GM19328 (cell line): ENCODE results near the gene PPP3R2.

Experiments used
- ATAC-seq: cut with Tn5 transposase; IDR thresholded peaks from one replicate; pipeline ENCODE4 v1.9.1; 2021; ENCODE audit warnings: mild to moderate bottlenecking, moderate library complexity; ENCODE audit not compliant: unreplicated experiment

Gene PPP3R2

DNA sequence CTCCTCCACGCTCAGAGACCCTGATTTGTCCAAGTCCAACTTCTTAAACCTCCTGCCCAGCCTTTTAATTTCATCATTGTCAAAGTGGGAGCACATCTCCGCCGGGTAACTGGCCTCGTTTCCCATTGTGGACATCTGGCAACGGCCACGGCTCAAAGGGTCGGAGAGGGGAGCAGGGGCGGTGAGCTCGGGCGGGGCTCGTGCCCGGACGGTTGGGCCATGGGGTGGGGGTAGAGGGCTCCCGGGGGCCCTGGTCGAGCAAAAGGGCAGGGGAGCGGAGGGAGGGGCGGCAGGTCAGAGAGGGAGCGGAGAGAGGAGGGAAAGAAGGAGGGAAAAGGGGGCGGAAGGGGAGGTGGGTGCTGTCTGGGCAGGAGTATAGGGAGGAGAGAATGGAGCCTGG is at the start of gene PPP3R2:
TSS of gene PPP3R2 (minus strand) at position 174 of the 400 bp plus-strand sequence. CDS start at position 126, 48 bp downstream.
- ATAC-seq = no peak

DNA sequence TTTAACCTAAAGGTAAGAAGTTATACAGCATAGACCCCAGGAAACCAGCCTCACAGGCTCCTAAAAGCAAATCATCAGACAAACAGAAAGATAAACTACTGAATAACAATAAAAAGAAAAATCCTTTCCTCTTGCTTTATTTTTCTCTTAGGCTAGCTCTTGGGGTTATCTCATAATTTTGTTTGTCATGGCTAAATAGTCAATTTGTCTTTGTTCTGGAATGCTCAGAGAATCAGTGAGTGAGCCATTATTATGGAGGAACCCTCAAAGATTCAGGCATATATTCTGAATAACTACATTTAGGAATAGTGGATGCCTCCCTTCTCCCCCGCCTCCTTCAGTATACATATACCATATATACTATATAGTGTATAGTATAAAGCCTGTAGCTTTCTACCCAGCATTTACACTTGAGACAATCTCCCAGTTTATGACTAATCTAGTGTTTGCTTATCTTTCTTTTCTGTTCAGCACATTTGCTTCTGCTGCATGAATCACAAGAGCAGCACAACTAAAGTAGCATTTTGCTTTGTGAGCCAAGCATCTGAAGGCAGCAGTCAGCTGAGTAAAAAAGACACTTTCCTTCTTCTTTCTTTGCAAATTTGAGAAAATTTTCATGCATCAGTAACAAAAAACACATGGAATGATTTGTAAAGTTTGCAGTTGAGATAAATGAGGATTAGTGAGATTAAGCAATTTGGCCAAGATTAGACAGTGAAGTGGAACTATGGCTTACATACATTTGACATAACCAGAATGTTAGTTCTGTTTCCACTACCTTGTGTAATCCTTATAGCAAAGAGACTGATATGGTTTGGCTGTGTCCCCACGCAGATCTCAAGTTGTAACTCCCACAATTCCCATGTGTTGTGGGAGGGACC is 45.3 kb upstream of the PPP3R2 start:
- no peak for ATAC-seq

- no peak for ATAC-seq
Observed at GRCh38 chr9:101639311-101639710, 44.5 kb upstream of the PPP3R2 start.

DNA sequence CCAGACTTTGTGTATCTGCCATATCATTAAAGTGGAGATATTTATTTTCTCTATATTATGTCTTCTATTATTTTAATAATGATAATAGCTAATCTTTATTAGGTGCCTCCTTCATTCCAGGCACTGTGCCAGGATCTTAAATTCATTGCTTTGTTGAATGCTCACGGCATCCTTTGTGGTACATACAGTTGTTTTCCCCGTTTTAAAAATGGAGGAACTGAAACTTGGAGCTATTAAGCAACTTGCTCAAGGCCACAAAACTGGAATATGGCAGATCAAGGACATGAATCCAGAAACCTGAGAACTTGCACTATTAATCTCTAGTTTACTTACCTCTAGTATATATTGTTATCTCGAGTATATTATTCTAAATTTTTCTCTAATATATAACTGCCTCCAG is 41.5 kb upstream of the PPP3R2 start:
- ATAC-seq = no peak

DNA sequence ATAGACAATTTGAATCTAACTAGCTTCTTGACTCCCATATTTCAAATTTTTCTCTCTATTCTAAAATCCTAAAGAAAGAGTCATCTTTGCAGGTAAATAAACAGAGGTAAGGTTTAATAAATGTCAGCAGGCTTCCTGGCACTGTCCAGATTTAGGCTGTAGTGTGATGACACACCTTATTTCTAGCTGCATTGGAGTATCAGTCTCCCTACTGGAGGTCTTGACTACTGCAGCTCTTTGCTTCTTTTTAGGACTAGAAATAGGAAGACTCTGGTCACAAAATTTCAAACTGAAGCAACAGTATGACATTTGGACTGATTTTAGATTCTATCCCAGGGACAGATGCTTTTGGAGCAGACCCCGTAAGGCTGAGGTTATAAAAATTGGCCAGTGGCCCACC is 40.7 kb upstream of the PPP3R2 start:
- ATAC-seq = no peak

GRCh38 chr9:101634741-101635409 is 40.1 kb upstream of the PPP3R2 start:
- no peak for ATAC-seq

- ATAC-seq = no peak
Observed at GRCh38 chr9:101632611-101633010, 37.8 kb upstream of the PPP3R2 start.

DNA sequence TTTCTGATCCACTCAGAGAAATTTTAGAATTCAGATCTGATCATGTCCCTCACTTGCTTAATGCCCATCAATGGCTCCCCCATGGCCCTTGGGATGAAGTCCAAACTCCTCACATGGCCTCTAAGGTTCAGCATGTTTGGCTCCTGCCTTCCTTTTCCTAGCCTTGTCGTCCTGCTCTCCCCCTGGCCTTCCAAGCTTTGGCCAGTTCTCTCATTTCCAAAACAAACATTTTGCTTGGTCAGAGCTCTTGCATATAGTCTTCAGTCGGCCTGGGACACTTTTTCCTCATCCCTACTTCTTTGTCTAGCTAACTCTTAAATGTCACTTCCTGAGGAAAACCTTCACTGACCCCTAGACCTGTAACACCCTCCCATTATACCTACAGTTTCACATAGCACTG is 37.1 kb upstream of the PPP3R2 start:
- no peak for ATAC-seq

DNA sequence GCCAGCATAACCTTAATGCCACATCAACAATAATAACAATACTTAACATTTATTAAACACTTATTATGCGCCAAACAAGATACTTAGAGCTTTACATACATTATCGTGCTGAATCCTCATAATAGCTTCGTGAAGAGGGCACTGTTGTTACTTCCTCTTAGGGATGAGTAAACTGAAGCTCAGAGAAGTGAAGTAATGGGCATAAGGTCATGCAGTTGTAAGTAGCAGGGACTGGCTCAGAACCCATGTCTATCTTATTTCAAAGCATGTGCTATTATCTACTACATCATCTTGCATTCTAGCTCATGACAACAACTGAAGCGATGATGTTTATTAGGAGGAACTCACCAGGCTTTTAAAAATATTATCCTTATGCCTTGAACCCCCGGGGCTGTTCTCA is 34.9 kb upstream of the PPP3R2 start:
- ATAC-seq = no peak

GRCh38 chr9:101628173-101628572 is 33.4 kb upstream of the PPP3R2 start:
- ATAC-seq = no peak

GRCh38 chr9:101626295-101626694 is 31.5 kb upstream of the PPP3R2 start:
- no peak for ATAC-seq

- ATAC-seq = no peak
Observed at GRCh38 chr9:101625876-101626275, 31.1 kb upstream of the PPP3R2 start.

DNA sequence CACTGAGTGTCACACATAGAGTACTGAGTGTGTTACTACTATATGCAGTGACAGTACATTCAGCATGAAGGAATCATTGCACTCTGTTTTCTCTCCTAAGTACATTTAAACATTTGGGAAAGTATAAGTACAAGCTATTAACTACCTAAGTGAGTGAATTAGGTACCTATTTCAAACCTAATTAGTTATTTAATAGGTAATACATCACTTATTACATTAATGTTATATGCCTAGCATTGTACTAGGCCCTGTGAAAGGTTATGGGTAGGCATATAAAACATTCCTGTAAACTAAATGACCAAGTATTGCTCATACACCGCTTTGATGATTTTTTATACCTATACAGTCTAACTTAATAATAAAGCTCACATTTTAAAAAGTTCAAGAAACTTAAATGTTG is 25.7 kb upstream of the PPP3R2 start:
- ATAC-seq = no peak

GRCh38 chr9:101618698-101619097 is 23.9 kb upstream of the PPP3R2 start:
- peak; percentile 51 for ATAC-seq

- ATAC-seq = no peak
Observed at GRCh38 chr9:101605547-101605946, 10.8 kb upstream of the PPP3R2 start.

DNA sequence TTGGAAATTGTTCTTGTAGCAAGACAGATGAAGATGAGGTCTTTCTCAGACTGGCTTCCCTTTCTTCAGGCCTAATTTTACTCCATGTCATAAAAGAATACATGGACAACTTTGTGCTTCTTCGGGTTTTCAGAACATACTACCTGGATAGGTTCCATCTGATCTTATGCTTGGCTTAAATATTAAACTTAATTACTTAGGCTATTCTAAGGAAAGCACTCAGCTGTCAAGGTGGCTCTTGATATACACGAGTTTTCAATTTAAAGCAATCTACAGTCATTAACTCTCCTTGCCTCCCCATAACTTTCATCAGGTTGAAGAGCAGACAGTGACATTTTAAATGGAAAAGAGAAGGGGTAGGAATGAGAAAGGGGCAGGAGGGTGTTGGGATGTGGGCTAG is 9.5 kb upstream of the PPP3R2 start:
- no peak for ATAC-seq

DNA sequence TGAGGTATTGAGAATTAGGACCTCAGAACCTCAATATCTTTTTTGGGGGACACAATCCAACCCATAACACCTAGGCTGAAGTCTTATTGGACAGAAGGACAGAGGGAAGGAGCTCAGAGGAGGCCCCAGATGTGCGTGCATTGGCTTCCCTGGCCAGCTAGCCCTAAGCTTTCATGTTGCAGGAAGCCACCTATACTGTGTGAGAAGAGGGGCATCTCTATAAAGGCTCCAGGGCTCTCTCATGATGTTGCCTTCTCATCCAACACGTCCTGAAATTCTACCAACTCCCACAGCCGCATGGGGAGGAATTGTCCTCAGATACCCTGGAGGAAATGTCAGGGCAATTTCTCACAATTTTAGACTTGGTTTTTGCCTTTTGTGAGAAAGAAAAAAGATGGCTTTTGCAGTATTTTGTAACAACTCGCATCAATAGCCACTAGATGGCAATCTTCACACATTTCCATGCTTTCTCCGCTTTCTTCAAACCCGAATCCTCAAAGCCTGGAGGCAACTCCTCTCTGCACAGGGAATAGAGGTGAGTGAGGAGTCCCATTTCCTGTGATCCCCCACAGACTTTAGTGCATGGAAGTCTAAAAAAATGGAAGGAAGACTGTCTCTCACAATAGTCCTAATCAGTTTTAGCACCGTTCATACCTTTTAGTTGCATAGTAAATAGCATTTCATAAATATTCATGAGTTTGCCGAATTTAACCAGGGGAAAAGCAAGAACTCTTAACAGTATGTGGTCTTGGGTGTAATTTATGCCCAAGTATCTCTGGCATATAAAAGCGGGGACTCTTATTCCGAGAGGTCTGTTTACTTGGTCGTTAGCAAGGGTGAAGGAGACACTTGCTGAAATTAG is 7.4 kb upstream of the PPP3R2 start:
- ATAC-seq = no peak

GRCh38 chr9:101593345-101593744 is 1.4 kb downstream of the PPP3R2 start:
- ATAC-seq = no peak

DNA sequence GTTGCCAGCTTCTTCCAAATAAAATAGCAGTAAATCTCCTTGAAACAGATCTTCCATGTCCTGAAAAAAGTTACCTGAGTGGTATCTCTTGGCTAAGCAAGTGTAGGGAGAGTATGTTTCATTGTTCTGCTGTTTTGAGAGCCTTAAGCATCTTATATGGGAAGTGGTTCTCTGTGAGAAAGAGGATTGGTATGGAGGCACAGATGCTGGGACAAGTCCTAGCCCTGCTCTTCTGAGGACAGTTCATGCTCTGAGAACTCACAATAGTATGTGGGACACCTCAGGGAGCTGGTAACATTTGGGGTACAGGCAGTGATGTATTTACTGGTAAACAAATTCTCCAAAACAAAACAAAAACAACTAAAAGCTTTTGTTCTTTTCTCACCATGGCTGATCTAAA is 2.0 kb downstream of the PPP3R2 start:
- no peak for ATAC-seq

- no peak for ATAC-seq
Observed at GRCh38 chr9:101591787-101592446, 2.9 kb downstream of the PPP3R2 start.

- no peak for ATAC-seq
Observed at GRCh38 chr9:101590901-101591300, 3.9 kb downstream of the PPP3R2 start.
